Measurements from ENCODE around the gene NDUFS5.
"Not testable (repeated sequence)": the region's sequence is repeated elsewhere in the genome, so short reads cannot be mapped to it uniquely, and the experiment has no call there.

Gene NDUFS5

GRCh38 chr1:39016604-39017171 lies 9.5 kb upstream of the NDUFS5 start:
- no peak for DNase-seq

- no peak for DNase-seq
Observed at GRCh38 chr1:39017266-39017665, 8.9 kb upstream of the NDUFS5 start.

- not testable (repeated sequence) for DNase-seq
Observed at GRCh38 chr1:39020494-39020893, 5.7 kb upstream of the NDUFS5 start.

- no peak for DNase-seq
Observed at GRCh38 chr1:39021426-39021825, 4.7 kb upstream of the NDUFS5 start.

- no peak for DNase-seq
Observed at GRCh38 chr1:39023140-39023539, 3.0 kb upstream of the NDUFS5 start.

- no peak for DNase-seq
Observed at GRCh38 chr1:39026866-39027507, 837 bp downstream of the NDUFS5 start.

GRCh38 chr1:39034114-39034654 lies 8.0 kb downstream of the NDUFS5 start:
- DNase-seq: no peak

GRCh38 chr1:39036678-39037077 lies 10.5 kb downstream of the NDUFS5 start:
- DNase-seq: no peak

- DNase-seq: no peak
Observed at GRCh38 chr1:39043513-39043912, 17.4 kb downstream of the NDUFS5 start.

GRCh38 chr1:39044762-39045161 lies 18.6 kb downstream of the NDUFS5 start:
- DNase-seq: no peak

- no peak for DNase-seq
Observed at GRCh38 chr1:39045231-39045630, 19.1 kb downstream of the NDUFS5 start.

- DNase-seq: no peak
Observed at GRCh38 chr1:39046613-39047210, 20.6 kb downstream of the NDUFS5 start.

- no peak for DNase-seq
Observed at GRCh38 chr1:39047374-39048229, 21.5 kb downstream of the NDUFS5 start.

- DNase-seq: no peak
Observed at GRCh38 chr1:39048745-39049370, 22.7 kb downstream of the NDUFS5 start.

GRCh38 chr1:39050001-39050400 lies 23.9 kb downstream of the NDUFS5 start:
- no peak for DNase-seq

GRCh38 chr1:39051193-39051850 lies 25.2 kb downstream of the NDUFS5 start:
- not testable (repeated sequence) for DNase-seq

- no peak for DNase-seq
Observed at GRCh38 chr1:39051956-39052355, 25.8 kb downstream of the NDUFS5 start.

- not testable (repeated sequence) for DNase-seq
Observed at GRCh38 chr1:39055213-39055710, 29.1 kb downstream of the NDUFS5 start.

GRCh38 chr1:39061516-39061915 lies 35.4 kb downstream of the NDUFS5 start:
- not testable (repeated sequence) for DNase-seq

GRCh38 chr1:39061951-39062350 lies 35.8 kb downstream of the NDUFS5 start:
- DNase-seq: no peak

- DNase-seq: no peak
Observed at GRCh38 chr1:39063191-39063590, 37.0 kb downstream of the NDUFS5 start.

GRCh38 chr1:39063775-39064174 lies 37.6 kb downstream of the NDUFS5 start:
- DNase-seq: no peak

Data from NCI-H748 treated with DMSO at 0.1 percent for 48 hours (cell line).